ENCODE results near the gene GOLPH3L.

GRCh38 chr1:150724336-150724735 is 27.4 kb upstream of the GOLPH3L start:
- TF ChIP-seq CTCF (IDR thresholded peaks at IDR 0.05) = no peak
- TF ChIP-seq MAFK (IDR thresholded peaks at IDR 0.05; ENCODE audit: partially characterized antibody) = no peak
- no peak for TF ChIP-seq ESRRA (IDR thresholded peaks at IDR 0.05; ENCODE audit: borderline replicate concordance, low read length)
- no peak for TF ChIP-seq GATA3 (IDR thresholded peaks at IDR 0.05; ENCODE audit: borderline replicate concordance)
- TF ChIP-seq RAD21 (conservative IDR thresholded peaks at IDR 0.05 in 1 of 2, IDR thresholded peaks at IDR 0.05 in 1 of 2) = no peak
- TF ChIP-seq KDM5A (IDR thresholded peaks at IDR 0.05) = no peak
- TF ChIP-seq HDAC2 (IDR thresholded peaks at IDR 0.05) = no peak
- TF ChIP-seq, protein P1, sequence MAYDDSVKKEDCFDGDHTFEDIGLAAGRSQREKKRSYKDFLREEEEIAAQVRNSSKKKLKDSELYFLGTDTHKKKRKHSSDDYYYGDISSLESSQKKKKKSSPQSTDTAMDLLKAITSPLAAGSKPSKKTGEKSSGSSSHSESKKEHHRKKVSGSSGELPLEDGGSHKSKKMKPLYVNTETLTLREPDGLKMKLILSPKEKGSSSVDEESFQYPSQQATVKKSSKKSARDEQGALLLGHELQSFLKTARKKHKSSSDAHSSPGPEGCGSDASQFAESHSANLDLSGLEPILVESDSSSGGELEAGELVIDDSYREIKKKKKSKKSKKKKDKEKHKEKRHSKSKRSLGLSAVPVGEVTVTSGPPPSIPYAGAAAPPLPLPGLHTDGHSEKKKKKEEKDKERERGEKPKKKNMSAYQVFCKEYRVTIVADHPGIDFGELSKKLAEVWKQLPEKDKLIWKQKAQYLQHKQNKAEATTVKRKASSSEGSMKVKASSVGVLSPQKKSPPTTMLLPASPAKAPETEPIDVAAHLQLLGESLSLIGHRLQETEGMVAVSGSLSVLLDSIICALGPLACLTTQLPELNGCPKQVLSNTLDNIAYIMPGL (CRISPR knock-in tag; IDR thresholded peaks at IDR 0.05; ENCODE audit: borderline replicate concordance) = no peak
- TF ChIP-seq, protein P2, sequence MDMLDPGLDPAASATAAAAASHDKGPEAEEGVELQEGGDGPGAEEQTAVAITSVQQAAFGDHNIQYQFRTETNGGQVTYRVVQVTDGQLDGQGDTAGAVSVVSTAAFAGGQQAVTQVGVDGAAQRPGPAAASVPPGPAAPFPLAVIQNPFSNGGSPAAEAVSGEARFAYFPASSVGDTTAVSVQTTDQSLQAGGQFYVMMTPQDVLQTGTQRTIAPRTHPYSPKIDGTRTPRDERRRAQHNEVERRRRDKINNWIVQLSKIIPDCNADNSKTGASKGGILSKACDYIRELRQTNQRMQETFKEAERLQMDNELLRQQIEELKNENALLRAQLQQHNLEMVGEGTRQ (IDR thresholded peaks at IDR 0.05) = no peak

Measured in A549 (cell line).